HCT116 (cell line): Measurements from ENCODE around the gene SNTN.

Experiments
- CEBPB ChIP-seq: IDR thresholded peaks from 2 replicates; pipeline ENCODE4 v1.6.1; 2012; ENCODE audit warnings: low read depth
- CTCF ChIP-seq, 3 experiments: fragments of 200-600 bp in 1 of 3; sonication (generic) in 1 of 3; IDR thresholded peaks in 2 of 3; conservative IDR thresholded peaks in 1 of 3; 2 replicates each; pipeline ENCODE4 v1.5.1; 2012 to 2017; ENCODE audit warnings: low read depth in 2 of 3, low read length in 2 of 3, antibody characterized with exemption in 1 of 3, borderline replicate concordance in 1 of 3, control low read depth in 1 of 3, mild to moderate bottlenecking in 1 of 3, mixed read lengths in 1 of 3, mixed run types in 1 of 3, moderate library complexity in 1 of 3; ENCODE audit not compliant: insufficient read depth in 1 of 3
- ELF1 ChIP-seq: IDR thresholded peaks from 2 replicates; pipeline ENCODE4 v1.6.1; 2012; ENCODE audit warnings: low read depth, borderline replicate concordance
- POLR2A ChIP-seq: IDR thresholded peaks from 2 replicates; pipeline ENCODE4 v1.7.0; 2011; ENCODE audit warnings: borderline replicate concordance; ENCODE audit not compliant: insufficient read depth, insufficient read length; ENCODE audit errors: extremely low read depth
- ZFX ChIP-seq: fragments of 450-650 bp; IDR thresholded peaks from 2 replicates; pipeline ENCODE4 v1.6.1; 2017

- no peak for TF ChIP-seq CTCF (IDR thresholded peaks at IDR 0.05 in 2 of 3, conservative IDR thresholded peaks at IDR 0.05 in 1 of 3; ENCODE audit: borderline replicate concordance in 1 of 3, insufficient read depth in 1 of 3, low read depth in 2 of 3, low read length in 2 of 3)
- TF ChIP-seq POLR2A: no peak
- no peak for TF ChIP-seq ZFX
- TF ChIP-seq ELF1: no peak
- TF ChIP-seq CEBPB: no peak
Measured at GRCh38 chr3:63679186-63679585, 26.7 kb downstream of the SNTN start.
